NT2/D1 (cell line): ENCODE measurements around the gene NPY1R.

Experiments used
- DNase-seq: peaks from one replicate; pipeline ENCODE4 v3.0.0-alpha.2; 2011; ENCODE audit warnings: low read depth, low spot score
- H3K27me3 ChIP-seq: 2 replicates; pipeline ENCODE4 v1.6.0; 2011; ENCODE audit warnings: mild to moderate bottlenecking; ENCODE audit not compliant: insufficient read length, insufficient read depth
- H3K36me3 ChIP-seq: 2 replicates; pipeline ENCODE4 v1.6.1; 2011; ENCODE audit warnings: mild to moderate bottlenecking, low read length, mixed read lengths; ENCODE audit not compliant: insufficient read depth, insufficient read length
- H3K4me1 ChIP-seq: 2 replicates; pipeline ENCODE4 v1.5.1; 2011; ENCODE audit not compliant: insufficient read depth, insufficient read length
- H3K4me3 ChIP-seq: 2 replicates; pipeline ENCODE4 v1.5.1; 2011; ENCODE audit warnings: low read depth; ENCODE audit not compliant: insufficient read length
- H3K9ac ChIP-seq: 2 replicates; pipeline ENCODE4 v1.6.0; 2011; ENCODE audit warnings: low read depth; ENCODE audit not compliant: insufficient read length
- H3K9me3 ChIP-seq: 2 replicates; pipeline ENCODE4 v1.5.1; 2011; ENCODE audit warnings: mild to moderate bottlenecking, low read length; ENCODE audit not compliant: insufficient read depth
- SUZ12 ChIP-seq: IDR thresholded peaks from 2 replicates; pipeline ENCODE4 v1.6.1; 2011; ENCODE audit not compliant: insufficient read length, insufficient read depth; ENCODE audit errors: extremely low read depth
- YY1 ChIP-seq: IDR thresholded peaks from 2 replicates; pipeline ENCODE4 v1.6.1; 2011; ENCODE audit not compliant: insufficient read length, insufficient read depth
- ZNF274 ChIP-seq: IDR thresholded peaks from 2 replicates; pipeline ENCODE4 v1.6.1; 2011; ENCODE audit warnings: mild to moderate bottlenecking, low read depth, low read length

Gene NPY1R

GRCh38 chr4:163279713-163280112 lies 52.7 kb downstream of the NPY1R start:
- TF ChIP-seq SUZ12 (no peak), YY1 (no peak), ZNF274 (no peak)
- DNase-seq: no peak
- Histone ChIP-seq H3K27me3 (no peaks in the 10 kb centered on the region), H3K4me1 (no peaks in the 10 kb centered on the region), H3K9me3 (no peaks in the 10 kb centered on the region), H3K9ac (no peak overlapping the region), H3K4me3 (no peak overlapping the region), H3K36me3 (no peaks in the 10 kb centered on the region)

- H3K36me3 ChIP-seq: no peaks in the 10 kb centered on the region
- H3K4me1 ChIP-seq: no peaks in the 10 kb centered on the region
- H3K27me3 ChIP-seq: no peaks in the 10 kb centered on the region
- no peak for TF ChIP-seq SUZ12
- TF ChIP-seq ZNF274: no peak
- TF ChIP-seq YY1: no peak
- no peaks in the 10 kb centered on the region for H3K9me3 ChIP-seq
- H3K4me3 ChIP-seq: no peak overlapping the region
- H3K9ac ChIP-seq: no peak overlapping the region
- no peak for DNase-seq
These were observed 57.5 kb downstream of the NPY1R start for GRCh38 chr4:163274861-163275260.
